HepG2 (cell line): Measurements from ENCODE around the gene EFNA3. TPM values are rescaled to one million over a fixed set of nuclear protein-coding genes. Genes with fewer than 3 reads are reported as not detected.
A peak's percentile ranks its signal among the peaks of the same experiment; 100 is the strongest.

ENCODE experiments used
- ATAD3A ChIP-seq: sonication (generic); formaldehyde crosslinking; IDR thresholded peaks from 2 replicates; pipeline ENCODE4 v1.4.0; 2020; ENCODE audit warnings: missing genetic modification reagents
- CBFB ChIP-seq: sonication (generic); formaldehyde crosslinking; IDR thresholded peaks from 2 replicates; pipeline ENCODE4 v1.4.0; 2020; ENCODE audit warnings: missing genetic modification reagents
- ESRRA ChIP-seq: sonication (generic); formaldehyde crosslinking; IDR thresholded peaks from 2 replicates; pipeline ENCODE4 v1.5.1; 2020; ENCODE audit warnings: mild to moderate bottlenecking, low read depth, missing genetic modification reagents
- ETV6 ChIP-seq: sonication (generic); formaldehyde crosslinking; conservative IDR thresholded peaks from 2 replicates; pipeline ENCODE4 v1.4.0; 2020; ENCODE audit warnings: missing genetic modification reagents
- FOSL2 ChIP-seq: sonication (generic); formaldehyde crosslinking; IDR thresholded peaks from 2 replicates; pipeline ENCODE4 v1.4.0; 2020; ENCODE audit warnings: missing genetic modification reagents
- JUN ChIP-seq: sonication (generic); formaldehyde crosslinking; IDR thresholded peaks from 2 replicates; pipeline ENCODE4 v1.4.0; 2020; ENCODE audit warnings: mild to moderate bottlenecking, missing genetic modification reagents
- KLF6 ChIP-seq: IDR thresholded peaks from 2 replicates; pipeline ENCODE4 v1.8.0; 2016; ENCODE audit warnings: missing biosample characterization, missing genetic modification reagents
- KLF9 ChIP-seq: IDR thresholded peaks from 2 replicates; pipeline ENCODE4 v1.6.1; 2016; ENCODE audit warnings: low read depth
- NCOA5 ChIP-seq: sonication (generic); formaldehyde crosslinking; IDR thresholded peaks from 2 replicates; pipeline ENCODE4 v1.4.0; 2020; ENCODE audit warnings: missing genetic modification reagents
- NFE2 ChIP-seq: sonication (generic); formaldehyde crosslinking; IDR thresholded peaks from 2 replicates; pipeline ENCODE4 v1.4.0; 2020; ENCODE audit warnings: missing genetic modification reagents
- RCOR2 ChIP-seq: IDR thresholded peaks from 2 replicates; pipeline ENCODE4 v1.6.1; 2016; ENCODE audit warnings: missing biosample characterization, missing genetic modification reagents
- RORA ChIP-seq: sonication (generic); formaldehyde crosslinking; IDR thresholded peaks from 2 replicates; pipeline ENCODE4 v1.5.0; 2020; ENCODE audit warnings: mild to moderate bottlenecking, missing genetic modification reagents, moderate library complexity
- RXRB ChIP-seq: IDR thresholded peaks from 2 replicates; pipeline ENCODE4 v1.6.1; 2016; ENCODE audit warnings: borderline replicate concordance, missing genetic modification reagents, missing compliant biosample characterization
- SMARCC2 ChIP-seq: fragments of 450-650 bp; IDR thresholded peaks from 2 replicates; pipeline ENCODE4 v1.6.1; 2017; ENCODE audit warnings: antibody characterized with exemption, mild to moderate bottlenecking
- STAT5B ChIP-seq: sonication (generic); formaldehyde crosslinking; IDR thresholded peaks from 2 replicates; pipeline ENCODE4 v1.4.0; 2020; ENCODE audit warnings: missing genetic modification reagents
- TCF12 ChIP-seq, 2 experiments: fragments of 450-650 bp in 1 of 2; sonication (generic) in 1 of 2; formaldehyde crosslinking in 1 of 2; IDR thresholded peaks; 2 replicates each; pipeline versions ENCODE4 v1.6.1 to v1.8.0; 2017 to 2022; ENCODE audit warnings: antibody characterized with exemption in 1 of 2, mild to moderate bottlenecking in 1 of 2, missing genetic modification reagents in 1 of 2, moderate library complexity in 1 of 2
- TEAD2 ChIP-seq: sonication (generic); formaldehyde crosslinking; IDR thresholded peaks from 2 replicates; pipeline ENCODE4 v1.9.0; 2021; ENCODE audit warnings: missing genetic modification reagents
- TOE1 ChIP-seq: sonication (generic); formaldehyde crosslinking; IDR thresholded peaks from 2 replicates; pipeline ENCODE4 v1.4.0; 2020; ENCODE audit warnings: mild to moderate bottlenecking, missing genetic modification reagents
- ZBTB38 ChIP-seq: sonication (generic); formaldehyde crosslinking; IDR thresholded peaks from 2 replicates; pipeline ENCODE4 v1.5.1; 2020; ENCODE audit warnings: mild to moderate bottlenecking, missing genetic modification reagents
- ZBTB7B ChIP-seq: sonication (generic); formaldehyde crosslinking; IDR thresholded peaks from 2 replicates; pipeline ENCODE4 v1.4.0; 2020; ENCODE audit warnings: missing genetic modification reagents
- ZFP41 ChIP-seq: sonication (generic); formaldehyde crosslinking; IDR thresholded peaks from 2 replicates; pipeline ENCODE4 v1.4.0; 2020; ENCODE audit warnings: mild to moderate bottlenecking, missing genetic modification reagents, borderline replicate concordance
- ZNF124 ChIP-seq: sonication (generic); formaldehyde crosslinking; IDR thresholded peaks from 2 replicates; pipeline ENCODE4 v1.4.0; 2020; ENCODE audit warnings: missing genetic modification reagents
- ZNF232 ChIP-seq: sonication (generic); formaldehyde crosslinking; IDR thresholded peaks from 2 replicates; pipeline ENCODE4 v1.4.0; 2020; ENCODE audit warnings: missing genetic modification reagents, borderline replicate concordance
- ZNF24 ChIP-seq: fragments of 450-650 bp; IDR thresholded peaks from 2 replicates; pipeline ENCODE4 v1.6.1; 2017; ENCODE audit warnings: antibody characterized with exemption, mild to moderate bottlenecking
- ZNF317 ChIP-seq: sonication (generic); formaldehyde crosslinking; IDR thresholded peaks from 2 replicates; pipeline ENCODE4 v1.5.0; 2020; ENCODE audit warnings: mild to moderate bottlenecking, missing genetic modification reagents
- ZNF776 ChIP-seq: sonication (generic); formaldehyde crosslinking; IDR thresholded peaks from 2 replicates; pipeline ENCODE4 v1.4.0; 2020; ENCODE audit warnings: mild to moderate bottlenecking, missing genetic modification reagents
- ZNF788 ChIP-seq: sonication (generic); formaldehyde crosslinking; IDR thresholded peaks from 2 replicates; pipeline ENCODE4 v1.5.0; 2020; ENCODE audit warnings: mild to moderate bottlenecking, missing genetic modification reagents, borderline replicate concordance
- polyA plus RNA-seq, 8 experiments: library from polyadenylated mRNA; depleted of rRNA in 3 of 8; stranded (reverse) in 7 of 8; unstranded in 1 of 8; fragments of >200 nt; fragmentation: Illumina TruSeq in 4 of 8; extraction: Trizol in 4 of 8; gene quantifications; 2 replicates each; pipeline versions ENCODE4 v1.2.1 to v1.2.3, GENCODE V29; 2011 to 2016; ENCODE audit warnings: low read depth in 4 of 8, missing spikeins in 1 of 8, mixed read lengths in 1 of 8; ENCODE audit not compliant: insufficient read depth in 1 of 8
- total RNA-seq, 5 experiments: library from RNA; depleted of rRNA; stranded (reverse); fragments of >200 nt; fragmentation: Illumina TruSeq; extraction: Trizol; gene quantifications; 2 replicates each; pipeline ENCODE4 v1.2.3, GENCODE V29; 2016; ENCODE audit warnings: low read depth in 1 of 5
- TF ChIP-seq, protein P1 (sequence below): sonication (generic); formaldehyde crosslinking; IDR thresholded peaks from 2 replicates; pipeline ENCODE4 v1.8.0; 2022; ENCODE audit warnings: mild to moderate bottlenecking, missing genetic modification reagents, moderate library complexity
- TF ChIP-seq, protein P2 (sequence below): sonication (generic); formaldehyde crosslinking; IDR thresholded peaks from 2 replicates; pipeline ENCODE4 v1.4.0; 2020; ENCODE audit warnings: low read depth, mild to moderate bottlenecking, missing genetic modification reagents
- TF ChIP-seq, protein P3 (sequence below): sonication (generic); formaldehyde crosslinking; IDR thresholded peaks from 2 replicates; pipeline ENCODE4 v1.5.0; 2020; ENCODE audit warnings: mild to moderate bottlenecking, low read depth, missing genetic modification reagents, borderline replicate concordance

Gene EFNA3
- total and polyA plus RNA-seq, 2 of the 13 experiments (the other 11 are each of a cell fraction or from before 2014, with no cell fraction given) = 1.0 to 5.7 TPM

GRCh38 chr1:155127105-155127966 lies 48.7 kb downstream of the EFNA3 start, which contains the start of gene EFNA1 (continued):
- TF ChIP-seq ZNF124 (CRISPR knock-in tag) (peak; percentile 80), FOSL2 (peak; percentile 81), ZNF232 (no peak), ZNF317 (peak; percentile 77), CBFB (CRISPR knock-in tag) (peak; percentile 60; the same call in 1 of the 2 replicates), STAT5B (CRISPR knock-in tag) (0 out of 2 replicates have a peak, but pooled peaks have one; percentile 5), NFE2 (CRISPR knock-in tag) (peak; percentile 28; the same call in 1 of the 2 replicates), RCOR2 (CRISPR knock-in tag) (peak; percentile 78), ATAD3A (CRISPR knock-in tag) (no peak), KLF6 (CRISPR knock-in tag) (peak; percentile 83), ETV6 (CRISPR knock-in tag) (peak; percentile 73; the same call in 1 of the 2 replicates), KLF9 (CRISPR knock-in tag) (no peak), SMARCC2 (no peak), ESRRA (CRISPR knock-in tag) (peak; percentile 84), TOE1 (CRISPR knock-in tag) (0 out of 2 replicates have a peak, but pooled peaks have one; percentile 55), ZFP41 (CRISPR knock-in tag) (no peak), ZNF776 (peak; percentile 34; the same call in 1 of the 2 replicates), ZNF24 (no peak), TEAD2 (CRISPR knock-in tag) (no peak), TCF12 (IDR thresholded peaks at IDR 0.05) (no peak), TCF12 (CRISPR knock-in tag; IDR thresholded peaks at IDR 0.05) (peak; percentile 95), RORA (CRISPR knock-in tag) (no peak), RXRB (CRISPR knock-in tag) (peak; percentile 96), NCOA5 (no peak), ZBTB7B (CRISPR knock-in tag) (peak; percentile 40), ZNF788 (CRISPR knock-in tag) (peak; percentile 78; the same call in 1 of the 2 replicates), ZBTB38 (CRISPR knock-in tag) (no peak; the same call in 1 of the 2 replicates), JUN (CRISPR knock-in tag) (peak; percentile 85)
- TF ChIP-seq, protein P1, sequence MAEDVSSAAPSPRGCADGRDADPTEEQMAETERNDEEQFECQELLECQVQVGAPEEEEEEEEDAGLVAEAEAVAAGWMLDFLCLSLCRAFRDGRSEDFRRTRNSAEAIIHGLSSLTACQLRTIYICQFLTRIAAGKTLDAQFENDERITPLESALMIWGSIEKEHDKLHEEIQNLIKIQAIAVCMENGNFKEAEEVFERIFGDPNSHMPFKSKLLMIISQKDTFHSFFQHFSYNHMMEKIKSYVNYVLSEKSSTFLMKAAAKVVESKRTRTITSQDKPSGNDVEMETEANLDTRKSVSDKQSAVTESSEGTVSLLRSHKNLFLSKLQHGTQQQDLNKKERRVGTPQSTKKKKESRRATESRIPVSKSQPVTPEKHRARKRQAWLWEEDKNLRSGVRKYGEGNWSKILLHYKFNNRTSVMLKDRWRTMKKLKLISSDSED = no peak; the same call in 1 of the 2 replicates
- TF ChIP-seq, protein P2, sequence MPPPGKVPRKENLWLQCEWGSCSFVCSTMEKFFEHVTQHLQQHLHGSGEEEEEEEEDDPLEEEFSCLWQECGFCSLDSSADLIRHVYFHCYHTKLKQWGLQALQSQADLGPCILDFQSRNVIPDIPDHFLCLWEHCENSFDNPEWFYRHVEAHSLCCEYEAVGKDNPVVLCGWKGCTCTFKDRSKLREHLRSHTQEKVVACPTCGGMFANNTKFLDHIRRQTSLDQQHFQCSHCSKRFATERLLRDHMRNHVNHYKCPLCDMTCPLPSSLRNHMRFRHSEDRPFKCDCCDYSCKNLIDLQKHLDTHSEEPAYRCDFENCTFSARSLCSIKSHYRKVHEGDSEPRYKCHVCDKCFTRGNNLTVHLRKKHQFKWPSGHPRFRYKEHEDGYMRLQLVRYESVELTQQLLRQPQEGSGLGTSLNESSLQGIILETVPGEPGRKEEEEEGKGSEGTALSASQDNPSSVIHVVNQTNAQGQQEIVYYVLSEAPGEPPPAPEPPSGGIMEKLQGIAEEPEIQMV (CRISPR knock-in tag) = peak; percentile 66; the same call in 1 of the 2 replicates
- TF ChIP-seq, protein P3, sequence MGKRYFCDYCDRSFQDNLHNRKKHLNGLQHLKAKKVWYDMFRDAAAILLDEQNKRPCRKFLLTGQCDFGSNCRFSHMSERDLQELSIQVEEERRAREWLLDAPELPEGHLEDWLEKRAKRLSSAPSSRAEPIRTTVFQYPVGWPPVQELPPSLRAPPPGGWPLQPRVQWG (CRISPR knock-in tag) = no peak
